T1000 (cell line): ENCODE measurements around the gene ARHGAP35.

ENCODE experiments used
- DNase-seq: peaks from one replicate; lab custom pipeline; 2025; ENCODE audit warnings: mixed read lengths; lab: John Stamatoyannopoulos, UW

ARHGAP35 gene

DNA sequence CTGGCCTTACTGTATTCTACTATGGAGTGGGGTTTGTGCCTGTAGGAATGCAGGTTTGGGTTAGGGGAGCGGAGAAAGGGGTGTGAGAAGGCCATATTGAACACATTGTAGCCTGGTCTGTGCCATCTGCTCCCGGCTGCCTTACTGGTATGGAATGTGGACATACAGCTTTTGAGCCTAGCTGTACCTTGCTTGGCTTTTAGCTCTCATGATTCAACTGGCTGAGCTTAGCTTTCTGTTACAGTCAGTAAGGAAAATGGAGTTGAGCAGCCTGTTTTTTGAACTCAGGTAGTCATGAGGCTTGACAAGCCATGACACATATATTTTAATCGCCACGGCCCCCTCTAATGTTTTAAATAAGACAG, 41.6 kb downstream of the ARHGAP35 start:
- DNase-seq: no peak

DNA sequence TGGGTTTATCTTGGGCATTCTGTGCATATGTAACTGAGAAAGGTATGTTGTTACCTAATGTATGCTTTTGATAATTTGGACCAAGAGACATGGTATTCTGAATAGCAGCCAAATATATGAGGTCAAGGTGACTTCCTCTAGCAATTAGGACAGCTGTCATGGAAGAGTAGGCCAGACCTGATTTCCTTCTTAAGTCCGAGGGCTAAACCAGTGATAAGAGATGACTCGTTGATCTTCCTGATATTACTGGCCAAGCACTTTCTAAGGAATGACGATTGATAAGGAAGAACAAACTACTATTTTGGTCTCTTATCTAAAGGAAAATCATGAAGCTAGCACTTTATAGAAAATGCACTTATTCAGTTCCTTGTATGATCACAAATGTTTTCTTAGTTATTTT, 42.7 kb downstream of the ARHGAP35 start:
- no peak for DNase-seq

DNA sequence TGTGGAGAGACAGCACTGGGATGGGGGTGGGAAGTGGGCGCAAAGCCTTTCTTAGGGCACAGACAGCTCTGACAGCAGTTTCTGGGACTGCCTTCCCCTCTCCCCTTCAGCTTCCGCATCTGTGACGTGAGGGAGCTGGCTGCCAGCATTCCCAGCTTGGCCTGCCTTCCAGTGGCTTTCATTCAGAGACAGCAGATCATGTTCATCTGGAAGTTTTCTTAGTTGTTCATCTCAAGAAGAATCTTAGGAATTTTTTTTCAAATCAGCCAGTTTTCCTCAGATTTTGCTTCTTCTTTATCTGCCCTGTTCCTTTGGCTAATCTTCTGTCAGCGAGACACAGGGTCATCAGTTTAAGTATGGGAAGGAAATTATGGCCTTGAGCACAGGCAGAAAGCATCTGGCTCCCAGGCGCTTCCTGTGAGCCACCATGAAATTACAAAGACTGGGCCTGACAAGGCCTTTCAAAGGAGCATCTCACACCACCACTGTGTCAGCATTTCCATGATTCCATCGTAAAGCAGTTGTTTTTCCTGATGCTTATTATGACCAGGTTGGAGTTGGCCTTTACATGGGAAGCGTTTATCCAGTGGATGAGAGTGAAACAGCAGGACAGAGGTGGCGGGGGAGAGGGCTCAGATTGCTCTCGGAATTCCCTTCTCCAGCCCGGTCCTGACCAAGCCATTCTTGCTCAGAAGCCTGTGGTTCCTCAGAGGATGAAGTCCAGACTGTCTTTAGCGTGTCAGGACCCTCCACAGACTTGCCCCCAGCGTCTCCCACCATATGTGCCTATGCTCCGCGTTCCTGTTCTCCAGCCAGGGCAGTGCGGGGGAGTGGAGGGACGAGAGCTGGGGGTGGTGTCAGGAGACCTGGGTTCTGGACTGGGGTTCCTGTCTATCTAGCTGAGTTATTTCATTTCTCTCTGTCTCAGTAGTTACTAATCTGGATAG, 43.6 kb downstream of the ARHGAP35 start:
- no peak for DNase-seq

DNA sequence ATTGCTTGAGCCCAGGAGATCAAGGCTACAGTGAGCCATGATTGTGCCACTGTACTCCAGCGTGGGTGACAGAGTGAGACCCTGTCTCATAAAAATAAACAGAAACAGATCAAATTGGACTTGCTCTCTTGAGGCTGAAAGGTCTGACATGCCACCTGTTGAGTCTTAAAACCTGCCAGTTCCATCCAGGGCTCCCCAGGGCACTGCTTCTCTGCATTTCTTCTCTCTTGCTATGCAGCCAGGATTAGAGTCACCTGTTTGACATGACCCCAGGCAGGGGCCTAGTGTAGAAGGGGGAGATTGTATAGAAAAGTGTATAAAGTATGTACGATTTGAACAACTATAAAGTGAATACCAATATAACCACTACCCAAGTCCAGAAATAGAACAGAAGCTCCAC, 45.4 kb downstream of the ARHGAP35 start:
- no peak for DNase-seq

DNA sequence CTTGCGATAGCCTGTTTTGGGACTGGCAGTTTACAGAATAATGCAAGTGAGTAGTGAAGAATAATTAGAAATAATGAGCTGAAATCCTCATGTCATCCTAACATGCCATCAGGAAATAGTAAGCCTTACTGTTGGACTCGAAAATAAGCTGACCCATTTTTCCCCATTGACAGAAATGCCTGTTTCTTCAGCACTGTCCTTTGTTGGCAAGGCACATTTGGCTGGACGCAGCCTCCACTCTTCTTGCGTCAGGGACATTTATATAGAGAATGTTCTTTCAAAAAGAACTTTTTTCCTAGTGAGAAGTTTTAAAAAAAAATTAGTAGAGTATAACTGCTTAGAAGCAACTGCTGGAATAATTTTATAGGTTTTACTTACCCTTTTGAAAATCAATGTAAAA, 47.1 kb downstream of the ARHGAP35 start:
- DNase-seq: no peak

DNA sequence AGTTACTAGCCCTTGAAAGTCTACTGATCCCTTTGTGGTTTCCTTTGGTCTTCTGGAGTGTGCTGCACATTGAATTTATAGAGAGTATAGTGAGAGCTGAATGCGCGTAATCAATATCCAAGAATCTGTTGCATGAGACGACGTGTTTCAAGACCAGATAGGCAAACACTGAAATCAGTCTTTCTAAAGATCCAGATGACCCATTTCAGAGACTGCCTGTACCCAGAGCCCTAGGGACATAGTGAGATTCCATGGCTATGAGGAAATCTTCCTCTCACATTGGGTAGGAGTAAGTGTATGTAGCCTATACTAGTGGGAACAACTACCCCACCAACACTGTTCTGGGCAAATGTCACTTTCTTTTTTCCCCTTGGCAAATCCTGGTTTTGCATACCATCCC, 48.6 kb downstream of the ARHGAP35 start:
- DNase-seq: no peak
